Myocyte (in vitro differentiated cells): ENCODE data around the gene EXPH5. TPM values are rescaled to one million over a fixed set of nuclear protein-coding genes. Genes with fewer than 3 reads are reported as not detected.

Experiments
- DNase-seq: peaks from one replicate; pipeline ENCODE4 v3.0.0-alpha.2; 2012; ENCODE audit warnings: low read depth
- total RNA-seq: library from RNA; depleted of rRNA; stranded (reverse); fragments of >200 nt; gene quantifications from 2 replicates; pipeline ENCODE4 v1.2.3, GENCODE V29; 2014

The EXPH5 gene
- total RNA-seq, 1 donor from 2014 or later: 1.3 TPM

GRCh38 chr11:108568195-108568858 lies 25.2 kb downstream of the EXPH5 start:
- DNase-seq: no peak

GRCh38 chr11:108565653-108566052 lies 27.9 kb downstream of the EXPH5 start:
- no peak for DNase-seq

- peak; percentile 88 for DNase-seq
Observed at GRCh38 chr11:108562746-108563581, 30.6 kb downstream of the EXPH5 start.

GRCh38 chr11:108561535-108561991 lies 32.0 kb downstream of the EXPH5 start:
- peak; percentile 55 for DNase-seq

GRCh38 chr11:108559904-108560303 lies 33.7 kb downstream of the EXPH5 start:
- DNase-seq: peak; percentile 34

GRCh38 chr11:108559340-108559739 lies 34.2 kb downstream of the EXPH5 start:
- no peak for DNase-seq

GRCh38 chr11:108558222-108558621 lies 35.3 kb downstream of the EXPH5 start:
- no peak for DNase-seq

- no peak for DNase-seq
Observed at GRCh38 chr11:108556019-108556418, 37.5 kb downstream of the EXPH5 start.

- peak; percentile 43 for DNase-seq
Observed at GRCh38 chr11:108551651-108552462, 41.7 kb downstream of the EXPH5 start.

- DNase-seq: no peak
Observed at GRCh38 chr11:108549319-108549885, 44.2 kb downstream of the EXPH5 start.

GRCh38 chr11:108545909-108546501 lies 47.6 kb downstream of the EXPH5 start:
- DNase-seq: no peak

- DNase-seq: peak; percentile 68
Observed at GRCh38 chr11:108543316-108543964, 50.1 kb downstream of the EXPH5 start.

GRCh38 chr11:108541531-108541930 lies 52.0 kb downstream of the EXPH5 start:
- DNase-seq: peak; percentile 47

- no peak for DNase-seq
Observed at GRCh38 chr11:108538502-108538901, 55.1 kb downstream of the EXPH5 start.

GRCh38 chr11:108538022-108538424 lies 55.5 kb downstream of the EXPH5 start:
- DNase-seq: peak; percentile 37

- no peak for DNase-seq
Observed at GRCh38 chr11:108536783-108537182, 56.8 kb downstream of the EXPH5 start.

- no peak for DNase-seq
Observed at GRCh38 chr11:108535384-108535955, 58.1 kb downstream of the EXPH5 start.

- no peak for DNase-seq
Observed at GRCh38 chr11:108534274-108534882, 59.2 kb downstream of the EXPH5 start.

- no peak for DNase-seq
Observed at GRCh38 chr11:108530426-108530825, 63.1 kb downstream of the EXPH5 start.

- DNase-seq: no peak
Observed at GRCh38 chr11:108527382-108527781, 66.2 kb downstream of the EXPH5 start.
